ENCODE measurements around the gene SNF8. TPM values are rescaled to one million over a fixed set of nuclear protein-coding genes. Genes with fewer than 3 reads are reported as not detected.
A peak's percentile ranks its signal among the peaks of the same experiment; 100 is the strongest.

The SNF8 gene
- total RNA-seq, 1 donor from 2014 or later: 117 TPM

DNA sequence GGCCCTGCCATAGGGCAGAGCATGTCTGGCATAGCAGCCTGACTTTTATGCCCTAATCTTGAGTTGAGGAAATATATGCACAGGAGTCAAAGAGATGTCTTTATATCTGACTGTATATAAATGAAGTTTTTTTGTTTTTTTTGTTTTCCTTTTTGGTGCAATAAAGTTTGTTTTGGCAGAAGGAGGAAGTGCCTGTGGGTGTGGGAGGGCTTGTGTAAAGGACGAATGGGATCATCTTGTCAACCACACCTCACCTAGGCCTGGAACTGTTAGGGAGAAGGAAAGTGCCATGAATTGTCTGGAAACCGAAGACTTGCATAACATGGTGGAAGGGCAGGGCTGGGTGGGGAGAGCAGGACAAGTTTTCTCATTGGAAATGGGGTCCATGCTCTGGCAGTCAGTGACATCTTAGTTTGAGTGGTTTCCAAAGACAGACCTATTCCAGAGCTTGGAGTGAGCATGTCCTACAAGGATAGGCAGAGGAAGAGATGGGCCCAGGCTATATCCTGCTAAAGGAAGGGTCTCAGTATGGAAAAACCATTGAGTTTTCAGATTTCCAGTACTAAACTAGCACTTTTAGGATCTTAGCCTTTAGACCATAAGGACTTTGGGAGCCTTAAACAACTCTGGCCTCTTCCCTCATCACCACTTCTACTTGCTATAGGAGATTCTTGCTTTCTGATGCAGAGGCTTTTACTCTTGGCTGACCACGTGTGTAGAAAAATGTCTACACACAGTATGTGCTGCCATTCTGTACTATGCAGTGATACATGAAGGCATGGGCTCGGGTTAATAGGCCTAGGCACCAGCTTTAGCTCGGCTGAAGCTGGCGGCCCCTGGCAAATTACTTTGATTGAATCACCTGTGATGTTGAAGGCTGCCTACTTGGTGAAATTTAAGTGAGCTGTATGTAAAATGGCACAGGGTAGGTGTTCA, 15.5 kb downstream of the SNF8 start:
- H3K36me3 Mint-ChIP-seq: peaks cover 24% of the 10 kb centered on the region
- H3K27ac Mint-ChIP-seq: peak overlapping the region; percentile 6
- no peak overlapping the region for H3K4me3 Mint-ChIP-seq
- H3K4me1 Mint-ChIP-seq (ENCODE audit: unreplicated experiment): no peaks in the 10 kb centered on the region
- TF ChIP-seq, protein P1, sequence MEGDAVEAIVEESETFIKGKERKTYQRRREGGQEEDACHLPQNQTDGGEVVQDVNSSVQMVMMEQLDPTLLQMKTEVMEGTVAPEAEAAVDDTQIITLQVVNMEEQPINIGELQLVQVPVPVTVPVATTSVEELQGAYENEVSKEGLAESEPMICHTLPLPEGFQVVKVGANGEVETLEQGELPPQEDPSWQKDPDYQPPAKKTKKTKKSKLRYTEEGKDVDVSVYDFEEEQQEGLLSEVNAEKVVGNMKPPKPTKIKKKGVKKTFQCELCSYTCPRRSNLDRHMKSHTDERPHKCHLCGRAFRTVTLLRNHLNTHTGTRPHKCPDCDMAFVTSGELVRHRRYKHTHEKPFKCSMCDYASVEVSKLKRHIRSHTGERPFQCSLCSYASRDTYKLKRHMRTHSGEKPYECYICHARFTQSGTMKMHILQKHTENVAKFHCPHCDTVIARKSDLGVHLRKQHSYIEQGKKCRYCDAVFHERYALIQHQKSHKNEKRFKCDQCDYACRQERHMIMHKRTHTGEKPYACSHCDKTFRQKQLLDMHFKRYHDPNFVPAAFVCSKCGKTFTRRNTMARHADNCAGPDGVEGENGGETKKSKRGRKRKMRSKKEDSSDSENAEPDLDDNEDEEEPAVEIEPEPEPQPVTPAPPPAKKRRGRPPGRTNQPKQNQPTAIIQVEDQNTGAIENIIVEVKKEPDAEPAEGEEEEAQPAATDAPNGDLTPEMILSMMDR (conservative IDR thresholded peaks at IDR 0.05): no peak
- H3K27me3 Mint-ChIP-seq: no peaks in the 10 kb centered on the region
- no peaks in the 10 kb centered on the region for H3K9me3 Mint-ChIP-seq
- DNase-seq (ENCODE audit: extremely low spot score, unreplicated experiment): no peak

DNA sequence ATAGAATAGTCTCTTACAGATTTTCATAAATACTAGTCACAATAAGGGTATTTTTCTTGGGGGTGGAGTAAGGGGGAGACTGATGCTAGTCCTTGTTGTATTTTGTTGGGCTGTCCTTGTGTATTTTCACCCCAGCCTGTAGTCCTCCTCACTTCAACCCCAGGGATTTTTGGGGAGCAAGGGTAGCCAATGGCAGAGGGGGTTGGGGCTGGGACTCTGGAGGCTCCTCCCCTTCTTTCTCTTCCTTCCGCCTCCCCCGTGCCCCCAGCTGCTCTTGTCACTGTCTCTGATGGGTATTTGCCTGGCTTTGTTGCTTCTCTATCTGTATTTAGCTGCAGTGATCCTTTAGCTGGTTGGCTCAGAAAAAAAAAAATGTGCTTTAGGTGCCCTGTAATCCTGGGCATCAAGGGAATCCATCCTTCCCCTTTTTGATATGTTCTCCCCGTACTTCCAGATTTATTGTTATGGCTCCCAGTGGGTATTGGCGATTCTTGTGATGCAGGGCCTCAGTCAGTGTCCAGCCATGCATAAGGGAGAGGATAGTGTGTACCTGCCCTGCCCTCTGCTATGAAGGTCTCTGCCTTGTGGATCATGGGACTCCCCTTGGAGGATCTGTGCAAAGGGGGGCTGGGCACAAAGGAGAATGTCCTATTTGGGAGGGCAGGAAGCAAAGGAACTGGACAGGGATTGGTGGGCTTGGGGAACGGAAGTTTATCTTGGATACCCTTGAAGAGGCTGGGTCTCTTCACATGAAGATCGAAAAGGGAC, 16.5 kb downstream of the SNF8 start:
- no peak overlapping the region for H3K4me3 Mint-ChIP-seq

DNA sequence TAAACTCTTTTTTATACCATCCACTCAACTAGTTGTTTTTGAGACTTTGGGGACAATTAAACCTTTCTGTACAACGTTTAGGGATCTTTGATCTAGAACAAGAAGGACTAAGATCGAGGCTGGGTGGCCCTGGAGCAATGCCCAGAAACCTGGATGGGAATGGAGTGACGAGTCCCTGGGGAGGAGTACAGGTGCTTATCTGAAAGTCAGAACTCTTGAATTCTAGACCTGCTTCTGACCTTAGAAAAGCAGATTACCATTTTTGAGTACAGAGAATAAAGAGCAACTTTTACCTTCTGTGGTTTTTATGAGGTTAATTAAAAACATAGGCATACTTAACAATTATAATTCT, 18.7 kb downstream of the SNF8 start:
- DNase-seq (ENCODE audit: extremely low spot score, unreplicated experiment): no peak
- Mint-ChIP-seq H3K36me3 (peaks cover 29% of the 10 kb centered on the region), H3K4me3 (no peak overlapping the region), H3K27me3 (no peaks in the 10 kb centered on the region), H3K4me1 (ENCODE audit: unreplicated experiment) (no peaks in the 10 kb centered on the region), H3K9me3 (no peaks in the 10 kb centered on the region), H3K27ac (no peak overlapping the region)
- TF ChIP-seq, protein P1 (conservative IDR thresholded peaks at IDR 0.05): no peak

More for the DNA sequence above, 16.5 kb downstream of the SNF8 start:
- no peak for DNase-seq (ENCODE audit: extremely low spot score, unreplicated experiment)
- H3K4me1 Mint-ChIP-seq (ENCODE audit: unreplicated experiment): no peaks in the 10 kb centered on the region
- H3K9me3 Mint-ChIP-seq: no peaks in the 10 kb centered on the region
- peak overlapping the region; percentile 49 for H3K27ac Mint-ChIP-seq
- peaks cover 24% of the 10 kb centered on the region for H3K36me3 Mint-ChIP-seq
- TF ChIP-seq, protein P1 (conservative IDR thresholded peaks at IDR 0.05): no peak
- no peaks in the 10 kb centered on the region for H3K27me3 Mint-ChIP-seq

DNA sequence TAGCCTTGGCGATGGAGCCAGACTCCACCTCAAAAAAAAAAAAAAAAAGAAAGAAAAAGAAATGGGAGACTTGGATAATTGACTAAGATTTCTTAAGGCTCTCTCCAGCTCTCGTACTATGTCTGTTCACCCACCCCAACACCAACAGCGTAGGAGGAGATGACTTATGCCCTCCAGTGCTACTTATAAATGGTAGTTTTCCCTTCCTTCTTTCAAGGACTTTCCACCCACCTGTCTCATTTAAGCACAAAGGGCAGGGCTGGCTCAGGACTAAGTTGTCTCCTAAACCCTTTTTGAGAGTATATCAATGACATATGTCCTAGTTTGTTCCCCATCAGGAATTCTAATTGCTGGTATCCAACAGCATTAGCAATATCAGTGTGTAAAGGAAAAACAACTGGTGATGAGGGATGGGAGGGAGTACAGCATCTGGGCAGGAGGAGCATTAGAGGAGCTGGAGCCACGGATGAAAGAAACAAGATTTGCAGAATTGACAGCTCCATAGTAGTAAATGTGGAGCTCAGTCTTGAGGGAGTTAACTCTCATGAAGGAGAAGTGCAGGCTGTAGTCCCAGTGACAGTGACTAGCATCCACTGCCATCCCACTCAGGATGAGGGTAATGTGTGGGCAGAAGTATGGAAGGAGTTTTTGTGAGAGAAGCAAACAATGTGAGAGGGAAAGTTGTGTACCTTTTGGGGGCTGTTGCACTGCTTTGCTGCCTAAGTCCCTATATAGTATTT, 19.2 kb downstream of the SNF8 start:
- H3K27ac Mint-ChIP-seq: no peak overlapping the region
- no peaks in the 10 kb centered on the region for H3K4me1 Mint-ChIP-seq (ENCODE audit: unreplicated experiment)
- TF ChIP-seq, protein P1 (conservative IDR thresholded peaks at IDR 0.05): no peak
- H3K27me3 Mint-ChIP-seq: no peaks in the 10 kb centered on the region
- no peak for DNase-seq (ENCODE audit: extremely low spot score, unreplicated experiment)
- H3K4me3 Mint-ChIP-seq: no peak overlapping the region
- H3K36me3 Mint-ChIP-seq: peaks cover 32% of the 10 kb centered on the region
- no peaks in the 10 kb centered on the region for H3K9me3 Mint-ChIP-seq

DNA sequence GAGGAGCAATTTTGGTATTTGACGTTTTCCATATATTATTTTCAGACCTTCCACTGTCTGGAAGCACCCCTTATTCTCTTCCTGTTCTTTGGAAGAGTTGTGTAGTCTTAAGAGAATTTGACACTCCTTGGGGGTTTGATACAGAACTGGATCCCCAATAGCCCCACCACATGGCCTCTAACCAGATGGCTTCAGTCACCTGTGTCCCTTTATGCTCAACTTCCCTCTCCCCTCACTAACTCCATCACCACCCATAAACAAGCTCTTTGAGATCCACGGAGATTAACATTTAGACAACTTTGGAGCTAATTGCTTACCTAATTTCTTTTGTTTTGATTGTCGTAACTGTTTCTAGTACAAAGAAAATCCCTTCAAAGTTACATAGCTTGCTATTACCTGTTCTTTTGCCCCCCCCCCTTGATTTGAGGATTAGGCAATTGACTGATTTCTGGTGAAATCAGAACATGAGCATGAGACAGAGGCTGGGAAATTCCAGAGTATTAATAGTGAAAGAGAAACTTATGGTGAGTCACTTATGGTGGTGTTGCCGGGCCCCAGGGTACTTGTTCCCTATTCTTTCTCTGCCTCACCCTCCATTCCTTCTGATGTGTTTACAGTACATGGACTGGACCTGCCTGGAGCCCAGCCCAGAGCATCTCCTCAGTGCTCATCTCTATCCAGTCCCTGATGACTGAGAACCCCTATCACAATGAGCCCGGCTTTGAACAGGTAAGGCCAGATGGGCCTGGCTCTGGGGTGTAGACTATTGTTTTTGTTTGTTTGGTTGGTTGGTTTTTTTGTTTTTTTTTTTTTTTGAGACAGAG, 29.0 kb downstream of the SNF8 start:
- H3K4me3 Mint-ChIP-seq: no peak overlapping the region
- TF ChIP-seq, protein P1 (conservative IDR thresholded peaks at IDR 0.05): no peak
- DNase-seq (ENCODE audit: extremely low spot score, unreplicated experiment): no peak
- no peaks in the 10 kb centered on the region for H3K9me3 Mint-ChIP-seq
- H3K27ac Mint-ChIP-seq: peak overlapping the region; percentile 66
- H3K36me3 Mint-ChIP-seq: peaks cover 37% of the 10 kb centered on the region
- H3K4me1 Mint-ChIP-seq (ENCODE audit: unreplicated experiment): peaks cover 14% of the 10 kb centered on the region
- no peaks in the 10 kb centered on the region for H3K27me3 Mint-ChIP-seq
